Measurements from ENCODE around the gene CCNB3.

Gene CCNB3

GRCh38 chrX:50372966-50373365, 168.4 kb downstream of the CCNB3 start:
- DNase-seq: no peak

- no peak for DNase-seq
These were observed 171.1 kb downstream of the CCNB3 start for GRCh38 chrX:50375481-50376267.

- DNase-seq: no peak
These were observed 177.3 kb downstream of the CCNB3 start for GRCh38 chrX:50381729-50382415.

DNA sequence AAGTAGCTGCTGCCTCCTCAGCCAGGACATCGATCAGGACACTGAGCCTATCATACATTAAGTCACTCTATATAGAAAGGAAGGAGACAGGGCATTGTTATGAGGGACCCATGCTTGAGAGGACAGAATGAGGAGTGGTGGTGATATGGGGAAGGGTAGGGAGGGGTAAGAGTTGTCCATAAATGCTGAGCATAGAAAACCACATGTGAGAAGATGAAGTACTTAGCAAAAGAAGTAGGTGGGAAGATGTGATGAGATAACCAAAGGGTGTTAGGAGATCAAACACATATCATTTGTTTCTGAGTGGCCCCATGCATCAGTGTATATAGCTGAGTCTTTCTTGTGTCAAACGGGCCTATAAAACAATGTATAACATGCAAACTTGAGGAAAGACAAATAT, 182.0 kb downstream of the CCNB3 start:
- no peak for DNase-seq

GRCh38 chrX:50393902-50394301, 189.3 kb downstream of the CCNB3 start:
- no peak for DNase-seq
